Ectodermal cell (in vitro differentiated cells): ENCODE data around the gene MMP11.

ENCODE experiments used
- H3K27ac ChIP-seq: 2 replicates; pipeline ENCODE4 v1.7.0; 2013; ENCODE audit warnings: mild to moderate bottlenecking, low read depth, low read length; ENCODE audit not compliant: insufficient read depth, poor library complexity, severe bottlenecking
- H3K27me3 ChIP-seq: 2 replicates; pipeline ENCODE4 v1.7.0; 2013; ENCODE audit warnings: mild to moderate bottlenecking, low read length; ENCODE audit not compliant: insufficient read depth, control insufficient read depth, poor library complexity, severe bottlenecking
- H3K36me3 ChIP-seq: one replicate; pipeline ENCODE4 v1.7.0; 2013; ENCODE audit warnings: low read length; ENCODE audit not compliant: control insufficient read depth, insufficient read depth
- H3K4me1 ChIP-seq: one replicate; pipeline ENCODE4 v1.7.0; 2013; ENCODE audit warnings: low read length; ENCODE audit not compliant: control insufficient read depth, insufficient read depth
- H3K4me3 ChIP-seq: 2 replicates; pipeline ENCODE4 v1.7.0; 2013; ENCODE audit warnings: low read depth, low read length, control low read depth; ENCODE audit not compliant: insufficient read depth
- H3K9me3 ChIP-seq: 2 replicates; pipeline ENCODE4 v1.7.0; 2013; ENCODE audit warnings: mild to moderate bottlenecking, low read length, moderate library complexity; ENCODE audit not compliant: control insufficient read depth
- WGBS, 2 experiments: methylation state at CpG; one replicate each; pipeline ENCODE4 v1.1.7; 2013; ENCODE audit warnings: missing lambda C conversion rate in 2 of 2; 5-methylcytosine and 5-hydroxymethylcytosine counted together

MMP11 gene

GRCh38 chr22:23759566-23759965 is 13.1 kb upstream of the MMP11 start:
- no peak overlapping the region for H3K4me3 ChIP-seq
- H3K9me3 ChIP-seq, result no peaks in the 10 kb centered on the region
- peaks cover 16% of the 10 kb centered on the region for H3K4me1 ChIP-seq
- H3K36me3 ChIP-seq, result no peaks in the 10 kb centered on the region
- no peaks in the 10 kb centered on the region for H3K27me3 ChIP-seq
- H3K27ac ChIP-seq, result no peak overlapping the region
- WGBS, 2 experiments, result 91 to 92% methylated on average over 4 of the region's 4 CpGs

- no peaks in the 10 kb centered on the region for H3K27me3 ChIP-seq
- H3K4me1 ChIP-seq, result peaks cover 16% of the 10 kb centered on the region
- H3K36me3 ChIP-seq, result no peaks in the 10 kb centered on the region
- no peak overlapping the region for H3K4me3 ChIP-seq
- H3K9me3 ChIP-seq, result no peaks in the 10 kb centered on the region
- WGBS, 2 experiments, result 89 to 92% methylated on average over 6 of the region's 6 CpGs
- no peak overlapping the region for H3K27ac ChIP-seq
Observed at GRCh38 chr22:23760056-23760455, 12.6 kb upstream of the MMP11 start.

GRCh38 chr22:23762842-23763578 is 9.6 kb upstream of the MMP11 start, which contains the start of gene C22orf15:
Gene C22orf15, plus strand, starts transcription at chr22:23762990. Its CDS starts 317 bp downstream, at chr22:23763307.
- Histone ChIP-seq H3K4me3 (peak within 1 kb of the TSS; percentile 2), H3K9me3 (no peaks in the 10 kb centered on the region)
- 72 to 73% methylated on average over 23 of the region's 23 CpGs for WGBS, 2 experiments

GRCh38 chr22:23763579-23763945 is 9.1 kb upstream of the MMP11 start:
- Histone ChIP-seq H3K36me3 (no peaks in the 10 kb centered on the region), H3K9me3 (no peaks in the 10 kb centered on the region), H3K27me3 (no peaks in the 10 kb centered on the region), H3K27ac (no peak overlapping the region), H3K4me1 (peaks cover 20% of the 10 kb centered on the region), H3K4me3 (no peak overlapping the region)
- 47 to 54% methylated on average over 17 of the region's 17 CpGs for WGBS, 2 experiments

More at GRCh38 chr22:23762842-23763578, 9.6 kb upstream of the MMP11 start, which contains the start of gene C22orf15:
- Histone ChIP-seq H3K36me3 (no peaks in the 10 kb centered on the region), H3K4me1 (peaks cover 20% of the 10 kb centered on the region), H3K27ac (no peak within 1 kb of the TSS), H3K27me3 (no peaks in the 10 kb centered on the region)

- H3K4me1 ChIP-seq, result peaks cover 20% of the 10 kb centered on the region
- H3K9me3 ChIP-seq, result no peaks in the 10 kb centered on the region
- WGBS, 2 experiments, result 86 to 89% methylated on average over 7 of the region's 7 CpGs
- no peaks in the 10 kb centered on the region for H3K27me3 ChIP-seq
- H3K36me3 ChIP-seq, result no peaks in the 10 kb centered on the region
- no peak overlapping the region for H3K27ac ChIP-seq
- no peak overlapping the region for H3K4me3 ChIP-seq
Observed at GRCh38 chr22:23763954-23764353, 8.7 kb upstream of the MMP11 start.

- WGBS, 2 experiments, result 93 to 95% methylated on average over 9 of the region's 9 CpGs
Observed at GRCh38 chr22:23764899-23765881, 7.5 kb upstream of the MMP11 start.

GRCh38 chr22:23767303-23767672 is 5.4 kb upstream of the MMP11 start:
- 2 to 3% methylated on average over 27 of the region's 27 CpGs for WGBS, 2 experiments
- H3K27me3 ChIP-seq, result peaks cover 5% of the 10 kb centered on the region
- H3K27ac ChIP-seq, result no peak overlapping the region
- H3K4me3 ChIP-seq, result peak overlapping the region; percentile 67
- H3K9me3 ChIP-seq, result no peaks in the 10 kb centered on the region
- no peaks in the 10 kb centered on the region for H3K36me3 ChIP-seq
- H3K4me1 ChIP-seq, result peaks cover 20% of the 10 kb centered on the region

More at GRCh38 chr22:23764899-23765881, 7.5 kb upstream of the MMP11 start:
- Histone ChIP-seq H3K9me3 (no peaks in the 10 kb centered on the region), H3K4me1 (peaks cover 20% of the 10 kb centered on the region), H3K4me3 (no peak overlapping the region), H3K27ac (no peak overlapping the region), H3K36me3 (no peaks in the 10 kb centered on the region), H3K27me3 (peaks cover 5% of the 10 kb centered on the region)

- H3K27me3 ChIP-seq, result peaks cover 7% of the 10 kb centered on the region
- no peaks in the 10 kb centered on the region for H3K36me3 ChIP-seq
- H3K4me3 ChIP-seq, result peak within 1 kb of the TSS; percentile 67
- WGBS, 2 experiments, result 0% methylated on average over 63 of the region's 63 CpGs
- no peaks in the 10 kb centered on the region for H3K9me3 ChIP-seq
- peaks cover 15% of the 10 kb centered on the region for H3K4me1 ChIP-seq
- H3K27ac ChIP-seq, result peak within 1 kb of the TSS; percentile 56
Observed at GRCh38 chr22:23767673-23768548, 4.7 kb upstream of the MMP11 start, which contains the start of gene CHCHD10. Gene CHCHD10, minus strand, starts transcription at chr22:23767972. Its CDS starts 98 bp downstream, at chr22:23767874.

- H3K4me1 ChIP-seq, result peaks cover 10% of the 10 kb centered on the region
- WGBS, 2 experiments, result 80 to 82% methylated on average over 6 of the region's 6 CpGs
- H3K27me3 ChIP-seq, result peaks cover 22% of the 10 kb centered on the region
- no peaks in the 10 kb centered on the region for H3K9me3 ChIP-seq
- H3K36me3 ChIP-seq, result no peaks in the 10 kb centered on the region
- no peak overlapping the region for H3K27ac ChIP-seq
- H3K4me3 ChIP-seq, result no peak overlapping the region
Observed at GRCh38 chr22:23769321-23769965, 3.2 kb upstream of the MMP11 start.
